Measurements from ENCODE around the gene CDK2AP2. TPM values are rescaled to one million over a fixed set of nuclear protein-coding genes. Genes with fewer than 3 reads are reported as not detected.
A peak's percentile ranks its signal among the peaks of the same experiment; 100 is the strongest.

CDK2AP2 gene
- total and polyA plus RNA-seq, 9 of the 15 experiments (the other 6 are each of a cell fraction or from before 2014, with no cell fraction given): 4.4 to 47.4 (median 21.7) TPM

- no peak for TF ChIP-seq CGGBP1 (CRISPR knock-in tag; IDR thresholded peaks at IDR 0.05)
- no peak for TF ChIP-seq HMBOX1 (IDR thresholded peaks at IDR 0.05)
- TF ChIP-seq ETV1 (tag; conservative IDR thresholded peaks at IDR 0.05; ENCODE audit: low read depth): no peak
- TF ChIP-seq ETS2 (tag; IDR thresholded peaks at IDR 0.05; ENCODE audit: borderline replicate concordance, poor library complexity, severe bottlenecking): no peak
- TF ChIP-seq CBX8 (IDR thresholded peaks at IDR 0.05; ENCODE audit: borderline replicate concordance, extremely low read depth, low read depth, low read length, poor library complexity, severe bottlenecking): no peak
- TF ChIP-seq CBX3 (IDR thresholded peaks at IDR 0.05; ENCODE audit: borderline replicate concordance in 1 of 2, low read length in 2 of 2): no peak; a peak in 1 of 3 replicates
- no peak for TF ChIP-seq BRCA1 (IDR thresholded peaks at IDR 0.05)
- TF ChIP-seq BRCA1 (CRISPR knock-in tag; IDR thresholded peaks at IDR 0.05): no peak
- no peak for TF ChIP-seq RNF219 (CRISPR knock-in tag; IDR thresholded peaks at IDR 0.05)
- 0 out of 2 replicates have a peak, but pooled peaks have one; percentile 22 for TF ChIP-seq ZNF740 (CRISPR knock-in tag; IDR thresholded peaks at IDR 0.05)
- no peak for TF ChIP-seq ZNF740 (tag; IDR thresholded peaks at IDR 0.05)
- TF ChIP-seq PREB (CRISPR knock-in tag; IDR thresholded peaks at IDR 0.05): no peak
- no peak for TF ChIP-seq FOXP1 (CRISPR knock-in tag; IDR thresholded peaks at IDR 0.05)
- TF ChIP-seq GMEB1 (CRISPR knock-in tag; IDR thresholded peaks at IDR 0.05): no peak
- TF ChIP-seq HMG20A (CRISPR knock-in tag; conservative IDR thresholded peaks at IDR 0.05): no peak
- no peak for TF ChIP-seq CHCHD3 (CRISPR knock-in tag; IDR thresholded peaks at IDR 0.05)
- no peak for TF ChIP-seq EZH2 (IDR thresholded peaks at IDR 0.05; ENCODE audit: borderline replicate concordance, low read depth, low read length)
- TF ChIP-seq CREM (IDR thresholded peaks at IDR 0.05; ENCODE audit: low read depth): peak; percentile 11; the same call in 1 of the 2 replicates
- TF ChIP-seq GTF2F1 (IDR thresholded peaks at IDR 0.05; ENCODE audit: low read depth, low read length): 0 out of 2 replicates have a peak, but pooled peaks have one; percentile 34
- TF ChIP-seq NFIX (CRISPR knock-in tag; IDR thresholded peaks at IDR 0.05; ENCODE audit: low read depth): no peak
Observed at GRCh38 chr11:67505605-67506396, 2.2 kb downstream of the CDK2AP2 start (continued).
